B cell (primary cell): ENCODE measurements around the gene UACA. TPM values are rescaled to one million over a fixed set of nuclear protein-coding genes. Genes with fewer than 3 reads are reported as not detected.

Experiments used
- ATAC-seq: fragments of 200-7000 bp; cut with Tn5 transposase; one replicate; pipeline ENCODE4 v1.10.0; 2021; ENCODE audit warnings: low read depth, mild to moderate bottlenecking, moderate number of reproducible peaks, moderate library complexity
- CTCF ChIA-PET: fragments of 350-600 bp; sonication (Branson Sonifier 250); formaldehyde crosslinking; loops from one replicate; lab custom pipeline; 2021; ENCODE audit warnings: antibody characterized with exemption, inconsistent platforms; lab: Charles Lee
- POLR2A ChIA-PET: fragments of 350-600 bp; sonication (Branson Sonifier 250); formaldehyde crosslinking; loops from one replicate; lab custom pipeline; 2021; ENCODE audit warnings: antibody characterized with exemption; lab: Charles Lee
- DNase-seq: peaks from one replicate; pipeline ENCODE4 v3.0.0; 2013
- H2AFZ ChIP-seq: 2 replicates; pipeline ENCODE4 v1.6.1; 2012; ENCODE audit warnings: mild to moderate bottlenecking, low read depth, low read length; ENCODE audit not compliant: insufficient read depth, poor library complexity, severe bottlenecking
- H3K27ac ChIP-seq, 2 donors: 1 replicate in 1 of 2; 2 replicates in 1 of 2; pipeline ENCODE4 v1.5.1; 2012 to 2013; ENCODE audit warnings: low read length in 2 of 2, mild to moderate bottlenecking in 2 of 2, moderate library complexity in 1 of 2
- H3K27me3 ChIP-seq, 4 experiments: fragments of 200-600 bp in 1 of 4; sonication (generic) in 1 of 4; replicated peaks in 1 of 4; 1 replicate in 2 of 4; 2 replicates in 2 of 4; pipeline versions ENCODE4 v1.6.1 to v1.7.0; 2013 to 2016; ENCODE audit warnings: low read length in 3 of 4, mild to moderate bottlenecking in 2 of 4, mixed read lengths in 1 of 4, moderate library complexity in 1 of 4; ENCODE audit not compliant: insufficient read depth in 4 of 4, control insufficient read depth in 3 of 4; ENCODE audit errors: control extremely low read depth in 1 of 4
- H3K36me3 ChIP-seq, 2 experiments: replicated peaks in 1 of 2; 1 replicate in 1 of 2; 2 replicates in 1 of 2; pipeline versions ENCODE4 v1.6.1 to v1.7.1; 2013; ENCODE audit warnings: low read length in 1 of 2; ENCODE audit not compliant: insufficient read depth in 2 of 2, control insufficient read depth in 1 of 2; ENCODE audit errors: control extremely low read depth in 1 of 2, extremely low read depth in 1 of 2
- H3K4me1 ChIP-seq, 2 donors: fragments of 200-600 bp in 1 of 2; sonication (generic) in 1 of 2; 1 replicate in 1 of 2; 2 replicates in 1 of 2; pipeline versions ENCODE4 v1.5.1 to v1.6.1; 2013 to 2017; ENCODE audit warnings: low read length in 2 of 2; ENCODE audit not compliant: control insufficient read depth in 2 of 2, insufficient read depth in 2 of 2
- H3K4me2 ChIP-seq: replicated peaks from 2 replicates; pipeline ENCODE3; 2012; ENCODE audit warnings: mild to moderate bottlenecking, low read depth, low read length; ENCODE audit not compliant: poor library complexity, severe bottlenecking
- H3K4me3 ChIP-seq, 5 experiments: fragments of 200-600 bp in 1 of 5; sonication (generic) in 1 of 5; 1 replicate in 3 of 5; 2 replicates in 2 of 5; pipeline versions ENCODE4 v1.5.1 to v1.7.0; 2011 to 2016; ENCODE audit warnings: low read length in 4 of 5, mild to moderate bottlenecking in 4 of 5, low read depth in 2 of 5, control low read depth in 1 of 5, moderate library complexity in 1 of 5; ENCODE audit not compliant: insufficient read depth in 1 of 5; ENCODE audit errors: control extremely low read depth in 1 of 5, extremely low read depth in 1 of 5
- H3K79me2 ChIP-seq: fragments of 200-600 bp; sonication (generic); one replicate; pipeline ENCODE4 v1.6.0; 2016; ENCODE audit warnings: low read length; ENCODE audit not compliant: control insufficient read depth, insufficient read depth
- H3K9ac ChIP-seq: fragments of 200-600 bp; sonication (generic); 2 replicates; pipeline ENCODE4 v1.6.1; 2017; ENCODE audit warnings: mild to moderate bottlenecking, low read length, moderate library complexity
- H3K9me3 ChIP-seq, 3 donors: one replicate each; pipeline versions ENCODE4 v1.6.1 to v1.7.1; 2013; ENCODE audit warnings: low read length in 2 of 3; ENCODE audit not compliant: control insufficient read depth in 2 of 3, insufficient read depth in 1 of 3; ENCODE audit errors: control extremely low read depth in 1 of 3
- H4K20me1 ChIP-seq: 2 replicates; pipeline ENCODE4 v1.6.0; 2012; ENCODE audit warnings: mild to moderate bottlenecking, low read length; ENCODE audit not compliant: insufficient read depth, control insufficient read depth, poor library complexity, severe bottlenecking
- H3K27ac Mint-ChIP-seq: one replicate; pipeline ENCODE4 v1.8.0; 2021; ENCODE audit warnings: mixed read lengths
- H3K27me3 Mint-ChIP-seq: one replicate; pipeline ENCODE4 v1.8.0; 2021; ENCODE audit warnings: mixed read lengths
- H3K4me1 Mint-ChIP-seq: one replicate; pipeline ENCODE4 v1.8.0; 2021; ENCODE audit warnings: mixed read lengths
- H3K4me3 Mint-ChIP-seq: one replicate; pipeline ENCODE4 v1.8.0; 2021; ENCODE audit warnings: mixed read lengths
- H3K9me3 Mint-ChIP-seq: one replicate; pipeline ENCODE4 v1.8.0; 2022; ENCODE audit warnings: mixed read lengths; ENCODE audit not compliant: insufficient read depth
- CTCF ChIP-seq: fragments of 200-600 bp; IDR thresholded peaks from one replicate; pipeline ENCODE4 v1.8.0; 2022; ENCODE audit warnings: antibody characterized with exemption, mild to moderate bottlenecking
- EZH2 ChIP-seq: IDR thresholded peaks from 2 replicates; pipeline ENCODE4 v1.6.1; 2012; ENCODE audit warnings: borderline replicate concordance, low read depth, mild to moderate bottlenecking, moderate library complexity, low read length; ENCODE audit not compliant: insufficient read depth, poor library complexity, severe bottlenecking
- WGBS: methylation state at CpG from one replicate; pipeline ENCODE4 v1.1.5; 2013; ENCODE audit warnings: missing lambda C conversion rate; ENCODE audit not compliant: insufficient coverage; 5-methylcytosine and 5-hydroxymethylcytosine counted together
- intact Hi-C: fragments of 100-400 bp; cut with micrococcal nuclease; formaldehyde crosslinking; loops from one replicate; pipeline ENCODE4 v1.10.0; 2022
- polyA plus RNA-seq: library from polyadenylated mRNA; depleted of rRNA; stranded (reverse); fragments of >200 nt; gene quantifications from 2 replicates; pipeline ENCODE4 v1.2.3, GENCODE V29; 2012
- total RNA-seq, 2 donors: library from RNA; stranded (reverse); fragments of 120-200 nt in 1 of 2; gene quantifications; 1 replicate in 1 of 2; 2 replicates in 1 of 2; pipeline versions ENCODE4 v1.2.3 to v1.2.4, GENCODE V29; 2013 to 2022

The UACA gene
- total and polyA plus RNA-seq, 2 donors (not counting 1 experiment from before 2014, with no cell fraction given), result 2.7 to 3.3 TPM

DNA sequence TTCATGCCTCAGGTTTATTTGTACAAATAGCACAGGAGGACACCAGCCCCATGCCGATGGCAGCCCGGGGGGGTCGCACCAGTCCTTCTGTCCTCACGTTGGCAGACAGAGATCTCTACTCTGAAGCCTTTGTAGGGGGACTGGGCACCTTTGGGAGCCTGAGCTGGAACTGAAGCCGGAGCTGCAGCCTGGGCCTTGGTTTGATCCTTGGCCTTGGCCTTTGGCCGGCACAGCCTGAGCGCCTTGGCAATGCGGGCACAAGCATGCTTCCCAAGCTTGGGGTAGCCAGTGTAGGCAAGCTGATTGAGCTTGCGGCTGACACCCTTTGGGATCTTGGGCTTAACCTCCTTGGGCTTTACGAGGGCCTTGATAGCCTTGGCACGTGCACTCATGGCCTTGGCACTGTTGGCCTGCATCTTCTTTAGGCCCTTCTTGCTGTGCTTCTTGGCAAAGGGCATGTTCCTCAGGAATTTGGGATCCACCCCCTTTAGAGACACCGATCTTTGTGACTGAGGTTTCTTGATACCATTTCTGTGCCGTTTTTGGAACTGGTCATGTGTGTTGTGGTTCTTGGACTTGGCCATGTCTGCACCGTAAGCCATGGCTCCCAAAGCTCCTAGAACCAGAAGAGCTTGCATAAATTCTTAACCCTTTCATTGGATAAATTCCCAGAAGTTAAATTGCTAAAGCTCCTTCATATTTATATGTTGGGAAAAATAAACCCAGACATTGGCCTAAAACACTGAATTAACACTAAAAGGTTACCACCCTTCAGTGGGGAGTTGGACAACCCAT lies 33.4 kb upstream of the UACA start:
- Histone ChIP-seq H2AFZ (no peak overlapping the region), H3K27me3 (peaks cover 0 to 3% (median 0%) of the 10 kb centered on the region in 4 experiments), H3K36me3 (no peaks in the 10 kb centered on the region), H3K27ac (no peak overlapping the region), H3K4me1 (no peaks in the 10 kb centered on the region), H3K9ac (no peak overlapping the region), H4K20me1 (no peaks in the 10 kb centered on the region), H3K4me2 (no peak overlapping the region), H3K4me3 (no peak overlapping the region), H3K9me3 (no peaks in the 10 kb centered on the region), H3K79me2 (no peaks in the 10 kb centered on the region)
- ATAC-seq (no peak), DNase-seq (no peak)
- Mint-ChIP-seq H3K27ac (no peak overlapping the region), H3K9me3 (no peaks in the 10 kb centered on the region), H3K4me3 (no peak overlapping the region), H3K27me3 (peaks cover 17% of the 10 kb centered on the region), H3K4me1 (no peaks in the 10 kb centered on the region)
- POLR2A ChIA-PET, result no interaction called here
- CTCF ChIA-PET, result no interaction called here
- TF ChIP-seq CTCF, result no peak
- TF ChIP-seq EZH2, result no peak
- WGBS, result 94% methylated on average over 10 of the region's 14 CpGs
- intact Hi-C loops, result no loop called here

GRCh38 chr15:70795311-70795665 lies 31.9 kb upstream of the UACA start:
- no peak overlapping the region for H3K27ac Mint-ChIP-seq
- Histone ChIP-seq H3K4me1 (no peaks in the 10 kb centered on the region), H3K36me3 (no peaks in the 10 kb centered on the region), H3K4me2 (no peak overlapping the region), H3K9ac (no peak overlapping the region), H3K27ac (no peak overlapping the region), H4K20me1 (no peaks in the 10 kb centered on the region), H3K79me2 (no peaks in the 10 kb centered on the region), H2AFZ (no peak overlapping the region), H3K27me3 (peaks cover 0 to 11% (median 0%) of the 10 kb centered on the region in 4 experiments), H3K4me3 (no peak overlapping the region), H3K9me3 (no peaks in the 10 kb centered on the region)
- ChIA-PET POLR2A (no interaction called here), CTCF (interaction anchor here (0.6 kb wide), 2 partner anchors 14 to 22 kb away, joined by 3 read pairs; no protein-coding TSS in a partner anchor)
- no peaks in the 10 kb centered on the region for H3K4me1 Mint-ChIP-seq
- ATAC-seq, result no peak
- intact Hi-C loops, result no loop called here
- peaks cover 15% of the 10 kb centered on the region for H3K27me3 Mint-ChIP-seq
- no peak for DNase-seq
- 86% methylated on average over 1 of the region's 2 CpGs for WGBS
- no peaks in the 10 kb centered on the region for H3K9me3 Mint-ChIP-seq
- no peak for TF ChIP-seq EZH2
- TF ChIP-seq CTCF, result no peak
- no peak overlapping the region for H3K4me3 Mint-ChIP-seq
